Fibroblast of upper back skin (primary cell): Measurements from ENCODE around the gene CAPZB.
A peak's percentile ranks its signal among the peaks of the same experiment; 100 is the strongest.

Experiments used
- DNase-seq: peaks from one replicate; pipeline ENCODE4 v3.0.0-alpha.2; 2013

Gene CAPZB

DNA sequence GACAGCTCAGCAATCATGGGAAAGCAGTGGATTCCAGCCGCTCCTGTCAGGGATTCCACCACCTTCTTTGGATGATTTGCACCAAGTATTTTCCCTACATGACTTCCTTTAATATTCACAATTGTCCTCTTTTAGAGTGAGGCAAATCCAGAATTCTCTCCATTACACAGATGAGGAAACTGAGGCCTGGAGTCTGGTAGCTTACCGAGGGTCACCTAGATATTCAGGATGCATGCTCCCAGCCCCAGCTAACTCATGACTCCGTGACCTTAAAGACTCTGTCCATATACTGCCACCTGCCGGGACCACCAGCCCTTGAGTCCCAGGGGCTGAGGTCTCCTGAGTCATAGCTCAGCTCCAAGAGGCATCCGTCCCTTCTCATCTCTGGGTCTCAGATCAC lies 80.6 kb downstream of the CAPZB start:
- no peak for DNase-seq

DNA sequence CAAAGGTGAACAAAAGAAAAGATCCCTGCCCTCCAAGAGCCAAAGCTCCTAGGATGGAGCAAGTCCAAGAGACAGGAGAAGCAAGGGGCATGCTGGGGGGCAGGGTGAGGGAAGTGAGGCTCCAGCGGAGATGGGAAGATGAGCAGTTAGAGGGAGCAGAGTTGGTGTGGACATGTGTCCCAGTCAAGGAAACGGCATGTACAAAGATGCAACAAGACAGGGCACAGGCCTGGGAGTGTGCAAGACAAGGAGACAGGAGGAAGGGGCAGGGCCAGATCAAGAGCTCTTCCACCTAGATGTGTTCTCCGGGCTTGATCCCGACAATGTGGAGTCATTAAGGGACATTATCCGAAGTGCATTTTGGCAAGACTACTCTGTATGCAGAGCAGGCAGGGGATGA lies 82.1 kb downstream of the CAPZB start:
- DNase-seq: no peak

DNA sequence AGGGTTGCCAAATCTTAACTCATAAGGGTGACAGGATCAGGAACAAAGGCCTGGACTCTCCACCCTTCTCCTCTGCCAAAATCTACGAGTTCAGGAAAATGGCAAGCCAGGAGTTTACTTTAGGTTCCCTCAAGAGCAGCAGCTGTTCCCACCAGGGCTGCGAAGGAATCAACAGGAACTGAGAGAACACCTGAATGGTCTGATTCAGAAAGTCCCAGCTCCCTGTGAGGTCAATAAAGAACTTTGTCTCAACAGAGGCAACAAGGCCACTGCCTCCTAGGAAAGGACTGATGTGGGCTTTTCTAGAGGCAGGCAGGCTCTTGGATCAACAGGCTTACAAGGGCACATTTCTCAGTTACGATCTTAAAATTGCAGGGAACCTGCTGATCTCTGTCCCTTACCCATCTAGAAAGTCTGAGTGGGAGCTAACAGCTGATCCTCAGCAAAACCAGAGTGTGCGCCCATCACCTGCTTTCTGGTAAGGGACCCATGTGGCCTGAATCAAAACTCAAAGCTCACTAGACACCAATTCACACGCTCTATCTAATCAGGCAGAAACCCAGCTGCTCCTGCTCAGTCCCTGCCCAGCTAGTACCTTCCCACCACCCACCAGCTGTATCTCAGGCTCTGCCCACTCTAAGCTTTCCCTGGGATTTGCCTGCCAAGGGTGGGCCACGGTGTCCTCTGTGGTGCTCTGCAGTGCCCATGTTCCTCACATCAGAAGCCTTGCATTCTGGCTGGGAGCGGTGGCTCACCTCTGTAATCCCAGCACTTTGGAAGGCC lies 83.1 kb downstream of the CAPZB start:
- DNase-seq: no peak

DNA sequence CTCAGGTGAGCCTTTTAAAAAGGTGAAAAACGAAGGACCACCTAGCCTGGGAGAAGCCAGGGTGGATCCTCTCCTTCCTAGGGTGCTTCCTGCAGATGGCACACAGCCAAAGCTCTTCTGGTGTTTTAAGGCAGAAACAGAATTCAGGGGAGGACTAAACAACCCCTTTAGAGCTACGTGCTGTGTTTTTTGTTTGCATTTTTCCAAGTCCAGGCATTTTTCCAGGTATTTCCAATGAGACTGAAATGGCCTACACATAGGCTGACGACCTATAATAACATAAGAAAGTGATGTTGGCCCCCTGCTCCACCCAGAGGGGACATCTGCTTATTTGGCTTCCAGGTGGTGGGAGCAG lies 83.8 kb downstream of the CAPZB start:
- DNase-seq: no peak

DNA sequence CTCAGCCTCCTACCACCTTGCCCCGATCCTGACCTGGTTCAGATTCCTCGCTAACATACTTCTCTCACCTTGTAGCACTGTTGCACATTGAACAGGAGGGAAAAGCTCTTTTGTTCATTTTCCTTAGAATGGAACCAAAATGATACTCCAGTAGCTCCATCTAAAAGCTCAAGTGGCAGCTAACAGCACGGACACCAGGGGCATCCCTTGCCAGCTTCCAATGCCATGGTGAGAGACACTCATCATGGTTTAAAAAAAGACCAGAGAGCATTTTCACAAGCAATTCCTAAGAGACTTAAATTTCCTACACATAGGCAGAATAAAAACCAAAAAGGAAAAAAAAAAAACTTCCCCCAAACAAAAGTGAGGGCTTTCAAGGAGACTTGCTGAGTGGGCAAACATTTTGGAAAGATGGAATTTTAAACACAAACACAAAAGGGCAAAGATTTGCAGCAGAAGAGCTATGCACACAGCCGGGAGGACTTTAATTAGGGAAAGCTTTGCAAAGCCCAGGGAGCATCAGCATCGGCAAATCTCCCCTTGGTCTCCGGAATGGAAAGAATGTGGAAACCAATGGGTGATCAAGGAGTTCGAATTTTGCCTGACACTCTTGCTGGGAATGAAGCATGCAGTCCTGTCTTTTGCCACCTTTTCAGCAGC lies 84.3 kb downstream of the CAPZB start:
- peak; percentile 31 for DNase-seq

DNA sequence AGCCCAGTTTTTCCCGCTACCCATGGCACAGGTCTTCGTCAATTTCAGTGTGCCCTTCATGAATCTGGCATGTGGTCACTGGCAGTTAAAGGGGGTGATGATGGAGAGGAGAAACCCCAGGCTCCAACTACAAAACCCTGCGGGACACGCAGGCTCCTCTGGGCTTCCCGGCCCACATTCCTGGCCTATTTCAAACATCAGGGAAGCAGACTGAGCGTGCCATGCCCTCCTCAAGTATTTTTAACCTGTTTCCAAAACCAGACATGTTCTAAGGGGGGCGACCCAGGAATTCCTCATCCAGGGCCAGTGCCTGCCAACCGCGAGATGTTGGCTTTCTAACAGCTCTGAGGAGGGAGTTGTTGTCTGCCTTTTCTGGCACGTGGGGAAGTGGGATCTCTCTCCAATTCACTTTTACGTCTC lies 85.1 kb downstream of the CAPZB start:
- peak; percentile 54 for DNase-seq

DNA sequence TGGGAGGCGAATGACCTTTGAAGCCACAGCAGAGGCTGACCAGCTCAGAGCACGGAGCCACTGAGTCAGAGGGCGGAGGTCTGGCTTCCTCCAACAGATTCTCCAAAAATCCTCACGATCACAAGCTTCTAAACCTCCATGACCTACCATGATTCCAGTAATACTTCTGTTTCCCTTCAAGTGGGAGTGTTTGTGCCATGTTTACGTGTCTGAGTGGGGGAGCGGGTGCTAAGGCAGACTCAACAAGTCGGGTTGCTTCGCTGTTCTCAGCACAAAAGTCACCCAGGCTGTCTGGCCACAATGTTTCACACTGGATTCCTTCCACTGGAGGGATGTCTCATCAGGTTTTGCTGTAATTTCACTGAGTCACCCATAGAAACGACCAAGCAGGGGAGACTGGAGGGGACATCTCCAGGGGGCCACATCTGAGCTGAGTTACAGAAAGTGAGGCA lies 87.0 kb downstream of the CAPZB start:
- DNase-seq: peak; percentile 96

DNA sequence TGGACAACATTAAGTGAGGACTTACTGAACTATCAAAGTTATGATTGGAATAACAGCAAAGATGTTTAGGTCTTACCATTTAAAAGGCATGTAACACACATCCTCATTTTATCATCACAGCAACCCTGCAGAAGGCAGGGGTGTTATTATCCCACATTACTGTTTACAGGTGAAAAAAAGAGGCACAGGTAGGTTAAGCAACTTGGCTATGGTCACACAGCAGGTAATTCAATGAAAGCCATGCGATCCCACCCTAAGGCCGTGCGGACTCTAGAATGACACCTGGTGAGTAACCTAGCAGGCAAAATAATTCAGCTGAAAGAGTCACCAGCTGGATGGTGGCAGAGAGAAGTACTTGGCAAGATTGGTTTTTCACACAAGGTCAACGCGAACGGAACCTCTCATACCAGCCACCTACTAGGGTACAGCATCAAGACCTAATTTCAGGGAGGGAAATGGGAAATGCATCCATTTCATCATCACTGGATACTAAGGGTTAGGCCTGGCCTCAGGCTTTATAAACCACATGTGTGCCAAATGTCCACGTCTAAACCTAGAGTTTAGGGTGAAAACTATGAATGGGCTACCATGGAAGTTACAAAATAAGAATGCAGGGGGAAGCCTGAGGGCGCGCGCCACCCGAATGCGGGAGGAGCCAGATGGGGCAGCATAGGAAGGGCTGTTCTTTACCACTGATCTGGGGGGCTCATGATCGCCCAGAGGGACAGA lies 88.0 kb downstream of the CAPZB start:
- no peak for DNase-seq

DNA sequence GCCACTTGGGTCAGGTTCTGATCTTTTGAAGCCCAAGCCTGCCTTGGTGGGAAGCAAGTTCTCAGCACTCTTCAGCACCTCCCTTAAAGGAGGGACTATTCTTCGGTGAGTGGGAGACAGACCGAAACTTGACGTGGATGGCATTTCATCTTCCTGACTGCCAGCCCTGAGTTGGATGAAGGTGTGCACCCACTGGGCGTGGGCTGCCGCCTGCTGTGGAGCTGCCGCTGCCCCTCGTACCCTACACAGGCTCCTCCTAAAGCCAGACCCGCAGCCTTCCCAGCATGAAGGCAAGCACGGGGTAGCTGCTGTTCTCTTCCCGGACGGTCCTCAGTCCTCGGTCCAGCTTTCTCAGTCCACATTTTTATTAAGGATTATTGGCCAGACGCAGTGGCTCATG lies 89.1 kb downstream of the CAPZB start:
- DNase-seq: no peak

DNA sequence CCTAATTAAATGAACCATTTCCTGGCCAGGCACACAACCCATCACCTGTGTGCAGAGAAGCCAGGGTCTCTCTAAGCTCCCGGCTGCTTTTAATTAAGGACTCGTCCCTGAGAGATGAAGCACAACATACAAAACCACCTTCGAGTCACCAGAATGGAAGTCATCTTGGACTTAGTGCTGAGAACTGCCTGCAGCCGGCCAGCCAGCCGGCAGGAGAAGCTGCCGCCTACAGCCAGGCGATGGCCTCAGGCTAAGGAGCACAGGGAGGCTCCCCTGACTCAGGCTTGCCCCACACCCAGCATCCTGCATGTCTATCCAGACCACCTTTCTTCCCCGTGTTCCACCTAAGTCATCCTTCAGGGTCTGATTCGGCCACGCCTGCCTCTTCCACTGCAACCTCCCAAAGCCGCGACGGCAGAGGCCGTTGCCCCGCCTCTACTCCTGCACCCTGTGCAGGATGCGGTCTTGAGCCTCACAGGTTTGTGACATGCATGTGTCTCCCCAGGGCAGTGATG lies 89.6 kb downstream of the CAPZB start:
- peak; percentile 68 for DNase-seq

DNA sequence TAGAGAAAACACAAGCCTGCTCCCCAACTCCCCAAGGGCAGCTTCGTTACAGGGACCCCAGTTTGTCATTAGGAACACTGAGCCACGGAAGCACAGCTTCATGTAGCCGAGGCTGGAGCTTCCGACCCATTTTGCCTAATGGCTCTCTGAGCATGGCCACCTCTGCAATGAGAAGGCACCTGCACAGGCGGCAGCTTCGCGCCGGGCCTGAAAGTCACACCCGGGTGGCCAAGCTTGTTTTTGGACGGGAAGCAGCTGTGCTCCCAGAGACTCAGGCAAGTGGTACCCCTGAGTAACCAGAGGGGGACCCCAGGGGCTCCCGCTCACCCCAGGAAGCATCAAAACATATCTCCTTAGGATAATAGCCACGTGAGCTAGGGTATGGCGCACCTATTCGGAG lies 92.3 kb downstream of the CAPZB start:
- DNase-seq: no peak

DNA sequence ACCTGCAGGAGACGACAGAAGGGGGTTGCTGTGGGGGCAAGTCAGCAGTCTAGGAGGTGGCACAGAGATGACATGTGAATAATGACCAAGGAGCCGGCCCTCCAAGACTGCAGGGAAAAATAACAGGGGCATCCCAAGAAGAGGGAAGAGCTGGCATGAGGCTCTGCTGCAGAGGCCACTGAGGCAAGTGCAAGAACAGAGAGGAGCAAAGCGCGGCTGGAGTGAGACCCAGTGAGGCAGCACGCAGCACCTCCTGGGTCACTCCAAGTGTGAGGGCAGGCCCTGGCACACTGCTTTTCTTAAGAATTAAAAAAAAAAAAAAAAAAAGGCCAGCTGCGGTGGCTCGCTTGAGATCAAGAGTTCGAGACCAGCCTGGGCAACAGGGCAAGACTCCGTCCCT lies 93.1 kb downstream of the CAPZB start:
- DNase-seq: no peak

DNA sequence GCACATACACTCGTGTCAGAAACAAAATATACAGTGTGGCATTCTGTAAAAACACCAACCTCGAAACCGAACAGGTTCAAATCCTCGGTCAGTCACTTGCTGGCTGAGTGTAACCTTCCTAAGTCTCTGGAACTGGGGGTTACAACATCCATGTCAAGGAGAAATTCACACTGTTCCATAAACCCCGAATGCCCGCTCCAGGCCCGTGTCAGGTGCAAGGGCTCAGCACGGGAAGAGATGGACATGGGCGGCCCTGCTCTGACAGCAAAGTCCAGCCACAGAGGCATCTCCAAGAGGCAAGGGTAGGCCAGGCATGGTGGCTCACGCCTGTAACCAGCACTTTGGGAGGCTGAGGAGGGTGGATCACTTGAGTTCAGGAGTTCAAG lies 93.8 kb downstream of the CAPZB start:
- no peak for DNase-seq

DNA sequence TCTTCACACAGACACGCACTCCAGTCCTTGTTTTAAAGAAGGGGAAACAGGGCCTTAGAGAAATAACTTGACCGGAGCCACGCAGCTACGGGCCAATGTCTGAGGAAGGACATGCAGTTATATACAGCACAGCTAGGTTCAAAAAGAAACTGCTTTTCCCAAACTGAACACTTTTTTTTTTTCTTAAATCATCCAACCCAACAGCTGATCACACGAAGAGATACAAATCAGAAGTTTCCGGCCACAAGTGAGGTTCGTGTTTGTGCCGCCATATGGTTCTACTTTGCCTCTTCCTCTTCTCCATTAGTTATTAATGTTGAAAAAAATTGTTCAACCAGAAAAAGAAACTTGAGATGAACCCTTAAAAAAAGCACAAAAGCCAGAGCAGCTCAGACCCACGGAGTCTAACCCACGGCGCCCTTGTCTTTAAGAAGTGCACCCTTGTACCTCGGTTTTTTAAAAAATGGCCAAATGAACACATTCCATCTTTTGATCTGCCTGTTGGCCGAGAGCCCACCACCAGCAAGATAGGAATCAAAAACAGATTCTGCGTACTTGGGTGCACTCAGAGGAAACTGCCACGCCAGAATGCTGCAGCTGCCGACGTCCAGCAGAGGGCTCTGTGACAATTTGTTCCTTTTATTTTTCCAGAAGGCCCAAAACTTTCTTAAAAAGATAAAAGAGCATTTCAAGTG lies 94.3 kb downstream of the CAPZB start:
- peak; percentile 92 for DNase-seq

DNA sequence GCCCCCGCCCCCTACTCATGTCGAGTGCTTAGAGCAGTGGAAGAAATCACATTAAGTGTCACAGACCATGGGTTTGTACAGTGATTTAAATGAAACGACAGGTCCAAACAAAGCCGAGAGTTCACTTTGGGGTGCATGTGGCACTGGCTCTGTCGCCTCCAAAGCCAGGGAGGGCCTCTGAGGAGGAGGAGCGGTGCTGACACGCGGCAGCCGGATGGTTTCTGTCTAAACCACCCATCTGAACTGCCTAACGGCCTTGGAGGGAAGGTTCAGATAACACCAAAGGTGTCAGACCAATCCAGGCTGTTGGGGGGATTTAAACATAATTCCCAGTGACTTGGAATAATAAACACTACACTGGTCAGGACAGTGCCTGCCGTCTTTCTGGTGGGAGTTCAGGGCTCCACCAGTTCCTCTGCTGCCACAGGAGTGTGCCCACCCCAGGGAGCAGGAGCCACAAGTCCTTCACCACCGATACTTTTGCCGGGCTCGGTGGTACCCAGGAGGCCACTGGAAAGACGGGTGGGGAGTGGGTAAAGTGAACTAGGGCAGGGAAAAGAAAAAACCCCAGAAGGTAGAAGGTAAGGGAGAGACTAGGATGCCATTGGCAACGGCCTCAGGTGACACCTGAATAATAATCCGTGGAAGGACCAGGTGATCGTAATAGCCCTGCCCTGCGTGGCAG lies 95.0 kb downstream of the CAPZB start:
- no peak for DNase-seq

DNA sequence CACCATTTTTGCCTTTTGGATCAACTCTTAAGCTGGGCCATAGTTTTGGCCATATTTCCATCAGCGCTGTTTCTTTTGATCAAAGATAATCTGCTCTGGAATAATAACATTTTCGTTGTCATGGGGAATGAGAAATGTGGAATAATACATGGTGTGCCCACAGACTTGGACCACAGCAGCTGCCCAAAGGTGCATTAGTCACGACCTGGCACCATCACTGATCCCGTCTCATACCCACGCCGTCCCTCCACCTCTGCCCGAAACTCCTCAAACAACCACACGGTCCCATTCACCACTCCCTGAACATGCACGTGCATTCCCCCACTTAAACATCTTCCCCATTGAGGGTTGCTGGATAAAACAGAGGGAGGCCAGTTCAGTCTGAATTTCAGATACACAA lies 96.4 kb downstream of the CAPZB start:
- DNase-seq: no peak

DNA sequence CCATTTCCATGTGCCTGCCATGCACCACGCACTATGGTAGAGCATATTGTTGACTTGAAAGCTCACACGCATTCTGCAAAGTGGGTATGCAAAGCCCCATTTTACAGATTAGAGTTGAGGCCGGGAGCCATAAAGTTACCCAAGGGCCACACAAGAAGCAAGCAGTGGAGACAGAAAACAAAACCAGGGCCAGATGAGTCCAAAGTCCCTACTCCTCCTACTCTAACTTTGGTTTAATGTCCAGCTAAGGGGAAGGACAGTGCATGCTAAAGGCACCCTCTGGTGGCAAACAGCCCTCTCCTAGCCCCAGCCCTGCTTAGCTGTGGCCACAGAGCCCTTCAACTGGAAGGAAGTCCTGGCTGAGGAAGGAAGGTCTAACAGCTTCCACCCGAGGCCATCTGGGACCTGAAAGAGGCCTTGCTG lies 98.3 kb downstream of the CAPZB start:
- no peak for DNase-seq

DNA sequence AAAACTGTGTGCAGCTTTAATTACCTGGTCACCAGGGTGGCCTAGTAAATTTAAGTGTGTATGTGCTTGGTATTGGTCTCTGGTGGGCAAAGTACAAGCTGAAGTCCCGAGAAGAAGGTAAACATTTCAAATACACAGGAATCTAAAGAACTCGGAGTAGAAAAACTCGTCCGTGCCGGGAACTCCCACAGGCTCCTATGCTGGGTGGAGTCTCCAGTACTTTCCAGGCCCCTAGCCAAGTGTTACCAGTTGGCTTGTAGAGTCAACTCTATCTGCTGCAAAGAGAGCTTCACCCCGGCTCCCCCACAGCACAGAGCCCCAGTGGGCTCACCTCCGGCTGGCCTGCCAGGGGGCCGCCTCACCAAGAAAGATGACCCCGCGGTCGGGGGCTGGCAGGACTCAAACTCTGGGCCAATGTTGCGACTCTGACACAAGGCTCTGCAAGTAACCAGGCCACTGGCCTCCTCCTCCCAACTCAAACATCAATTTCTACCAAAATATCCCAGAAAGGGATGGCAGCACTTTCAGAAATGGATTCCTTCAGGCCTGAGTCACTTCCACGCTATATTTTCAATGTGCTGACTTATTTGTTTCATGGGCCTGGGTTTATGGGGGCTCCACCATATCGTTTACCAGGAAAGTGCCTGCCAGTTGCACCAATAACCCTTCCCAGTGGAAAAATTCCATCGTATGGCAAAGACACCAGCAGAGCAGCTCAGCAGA lies 99.3 kb downstream of the CAPZB start:
- DNase-seq: peak; percentile 68

DNA sequence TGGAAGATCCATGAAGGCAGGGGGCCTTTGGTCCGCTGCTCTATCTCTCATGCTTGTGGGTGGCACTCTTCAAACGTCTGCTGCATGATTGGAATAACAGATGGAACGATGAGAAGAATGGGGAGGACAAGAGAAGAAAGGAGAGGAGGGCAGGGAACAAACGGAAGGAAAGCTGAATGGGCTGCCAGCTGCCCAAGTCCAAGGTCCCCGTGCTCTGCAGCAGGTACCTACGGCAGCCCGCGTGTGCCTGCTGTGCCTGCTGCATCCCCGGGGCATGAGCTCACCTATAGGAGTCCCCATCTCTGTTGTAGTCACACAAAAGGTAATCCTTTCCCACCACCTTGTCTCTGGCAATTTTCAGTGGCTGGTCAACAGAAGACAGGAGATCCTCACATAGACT lies 100.1 kb downstream of the CAPZB start:
- DNase-seq: no peak

DNA sequence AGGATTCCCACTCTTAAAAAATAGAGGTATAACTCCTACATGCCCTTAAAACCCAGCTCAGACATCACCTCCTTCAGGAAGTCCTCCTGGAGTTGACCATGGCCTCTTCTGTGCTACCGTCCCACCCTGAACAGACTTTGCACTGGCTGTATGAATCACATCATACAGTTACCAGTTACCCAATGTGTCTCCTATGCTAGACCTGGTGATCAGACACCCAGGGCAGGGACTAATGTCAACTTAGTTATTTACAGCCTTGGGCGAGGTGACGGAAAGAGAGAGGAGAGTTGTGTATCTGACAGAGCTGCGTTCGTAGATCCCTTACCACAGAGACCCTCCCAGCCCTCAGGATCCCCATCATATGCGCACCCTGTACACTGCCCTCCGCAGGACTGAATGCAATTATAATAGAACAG lies 100.6 kb downstream of the CAPZB start:
- no peak for DNase-seq

DNA sequence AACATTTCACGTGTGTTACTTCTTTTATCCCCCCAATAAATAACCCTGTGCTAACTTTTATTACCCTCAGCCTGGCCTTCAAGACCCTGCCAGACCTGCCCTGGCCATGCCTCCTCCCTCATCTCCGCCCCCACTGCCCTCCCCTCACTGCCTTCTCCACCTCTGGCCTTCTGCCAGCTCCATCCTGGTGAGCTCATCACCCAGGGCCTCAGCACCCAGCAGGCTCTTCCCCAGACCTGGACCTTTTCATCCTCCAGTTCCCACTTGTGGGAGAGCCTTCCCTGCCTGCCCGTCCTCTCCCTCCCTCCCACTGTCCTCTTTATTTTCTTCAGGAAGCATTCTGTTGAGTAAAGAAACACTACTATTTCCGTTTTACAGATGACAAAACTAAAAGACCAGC lies 101.2 kb downstream of the CAPZB start:
- DNase-seq: peak; percentile 42

DNA sequence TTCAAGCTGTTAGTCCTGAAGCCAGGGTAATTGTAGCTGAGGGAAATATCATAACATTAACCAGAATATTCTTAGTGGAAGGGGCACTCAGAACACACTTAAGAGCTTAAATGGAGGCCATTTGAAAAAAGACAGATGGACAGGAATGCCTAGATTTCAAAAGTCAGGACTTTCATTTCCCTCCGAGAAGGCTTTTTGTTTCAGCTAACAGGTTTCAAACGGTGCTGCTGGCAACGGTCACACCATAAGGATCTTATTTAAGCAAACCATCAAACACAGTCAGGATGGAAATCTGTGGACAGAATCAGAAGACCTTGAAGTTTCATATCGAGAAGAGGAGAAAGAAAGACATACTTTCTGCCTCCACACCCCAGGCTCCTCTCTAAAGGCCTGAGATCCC lies 103.1 kb downstream of the CAPZB start:
- DNase-seq: no peak
